OCI-M1 (cell line): ENCODE results near the gene DUS3L.

ENCODE experiments used
- DNase-seq: peaks from one replicate; lab custom pipeline; 2025; lab: John Stamatoyannopoulos, UW

Gene DUS3L, protein sequence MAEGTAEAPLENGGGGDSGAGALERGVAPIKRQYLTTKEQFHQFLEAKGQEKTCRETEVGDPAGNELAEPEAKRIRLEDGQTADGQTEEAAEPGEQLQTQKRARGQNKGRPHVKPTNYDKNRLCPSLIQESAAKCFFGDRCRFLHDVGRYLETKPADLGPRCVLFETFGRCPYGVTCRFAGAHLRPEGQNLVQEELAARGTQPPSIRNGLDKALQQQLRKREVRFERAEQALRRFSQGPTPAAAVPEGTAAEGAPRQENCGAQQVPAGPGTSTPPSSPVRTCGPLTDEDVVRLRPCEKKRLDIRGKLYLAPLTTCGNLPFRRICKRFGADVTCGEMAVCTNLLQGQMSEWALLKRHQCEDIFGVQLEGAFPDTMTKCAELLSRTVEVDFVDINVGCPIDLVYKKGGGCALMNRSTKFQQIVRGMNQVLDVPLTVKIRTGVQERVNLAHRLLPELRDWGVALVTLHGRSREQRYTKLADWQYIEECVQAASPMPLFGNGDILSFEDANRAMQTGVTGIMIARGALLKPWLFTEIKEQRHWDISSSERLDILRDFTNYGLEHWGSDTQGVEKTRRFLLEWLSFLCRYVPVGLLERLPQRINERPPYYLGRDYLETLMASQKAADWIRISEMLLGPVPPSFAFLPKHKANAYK

DNA sequence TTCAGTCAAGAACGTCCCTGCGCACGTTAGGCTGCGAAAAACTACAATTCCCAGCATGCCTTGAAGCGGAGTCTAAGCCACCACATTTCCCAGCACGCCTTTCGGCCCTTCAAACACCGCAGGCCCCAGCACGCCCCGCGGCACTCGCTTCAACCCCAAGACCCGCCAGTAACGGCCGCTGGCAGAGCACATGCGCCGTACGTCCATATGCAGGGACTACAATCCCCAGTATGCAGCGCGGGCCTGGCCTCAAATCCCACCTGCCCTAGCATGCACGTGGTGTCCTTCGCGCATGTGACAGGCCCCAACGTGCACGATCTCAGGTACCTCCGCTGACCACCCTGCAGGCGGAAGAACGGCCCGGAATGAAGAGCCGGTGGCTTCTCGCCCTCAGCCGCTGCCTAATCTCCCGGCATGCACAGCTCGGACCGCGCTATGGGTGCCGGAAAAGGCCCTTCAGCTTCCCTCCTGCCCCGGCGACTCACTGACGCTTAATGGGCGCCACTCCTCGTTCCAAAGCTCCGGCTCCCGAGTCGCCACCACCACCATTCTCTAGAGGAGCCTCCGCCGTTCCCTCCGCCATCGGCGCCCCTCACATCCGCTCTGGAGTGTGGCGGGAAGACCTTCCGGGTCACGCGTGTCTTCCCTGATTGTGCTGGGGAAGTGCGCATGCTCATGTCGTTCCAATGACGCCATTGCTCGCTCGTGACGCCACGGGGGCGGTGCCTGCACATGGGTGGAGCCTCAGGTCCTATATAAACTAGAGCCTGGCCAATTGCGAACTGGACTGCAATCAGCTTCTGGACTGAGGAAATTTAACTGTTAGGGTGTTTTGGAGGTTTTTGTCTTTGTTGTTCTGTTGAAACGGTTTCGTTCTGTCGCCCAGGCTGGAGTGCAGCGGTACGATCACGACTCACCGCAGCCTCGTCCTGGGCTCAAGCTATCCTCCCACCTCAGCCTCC is at the start of gene DUS3L:
DUS3L (minus strand) TSS at position 605 of the 962 bp plus-strand sequence; CDS start at position 583, 22 bp downstream.
- peak; percentile 96 for DNase-seq

GRCh38 chr19:5839065-5840017 is 48.4 kb upstream of the DUS3L start, which contains the start of gene FUT6:
FUT6 (minus strand) TSS chr19:5839702; CDS start chr19:5832567, 7,135 bp downstream.
- DNase-seq = no peak

DNA sequence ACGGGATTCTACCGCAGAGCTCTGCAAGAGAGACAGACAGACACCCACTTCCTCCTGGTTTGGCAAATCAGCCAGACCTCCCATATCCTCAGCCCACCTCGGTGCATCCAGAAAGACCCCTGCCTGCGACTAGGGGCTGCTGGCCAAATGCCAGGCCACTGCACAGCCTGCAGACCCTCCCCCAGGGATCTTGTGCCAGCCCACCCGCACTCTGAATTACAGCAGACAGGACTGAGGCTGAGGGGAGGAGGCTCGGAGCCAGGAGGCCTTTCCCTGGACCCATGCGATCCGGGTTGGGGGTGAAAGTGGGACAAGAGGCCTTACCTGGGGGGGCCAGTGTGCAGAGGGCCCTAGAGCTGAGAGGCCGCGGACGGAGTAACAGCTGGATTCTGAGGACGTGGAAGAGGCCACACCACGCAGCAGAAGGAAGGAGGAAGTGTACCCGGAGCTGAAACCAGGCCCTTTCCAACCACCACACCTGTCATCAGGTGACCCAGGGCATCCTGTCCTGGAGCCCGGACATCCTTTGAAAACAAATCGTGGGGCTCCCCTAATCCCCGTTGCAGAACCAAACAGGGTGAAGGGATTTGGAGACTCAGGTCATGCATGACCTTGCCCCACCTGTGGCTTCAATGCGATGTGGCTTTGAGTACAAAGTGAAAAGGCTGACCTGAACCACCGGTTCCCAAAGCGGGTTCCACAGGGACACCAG is 47.5 kb upstream of the DUS3L start:
- DNase-seq = no peak

GRCh38 chr19:5837761-5838352 is 46.9 kb upstream of the DUS3L start:
- no peak for DNase-seq

GRCh38 chr19:5832527-5833216 is 41.7 kb upstream of the DUS3L start:
- DNase-seq = no peak

- no peak for DNase-seq
These were observed 41.1 kb upstream of the DUS3L start for GRCh38 chr19:5832061-5832460.

DNA sequence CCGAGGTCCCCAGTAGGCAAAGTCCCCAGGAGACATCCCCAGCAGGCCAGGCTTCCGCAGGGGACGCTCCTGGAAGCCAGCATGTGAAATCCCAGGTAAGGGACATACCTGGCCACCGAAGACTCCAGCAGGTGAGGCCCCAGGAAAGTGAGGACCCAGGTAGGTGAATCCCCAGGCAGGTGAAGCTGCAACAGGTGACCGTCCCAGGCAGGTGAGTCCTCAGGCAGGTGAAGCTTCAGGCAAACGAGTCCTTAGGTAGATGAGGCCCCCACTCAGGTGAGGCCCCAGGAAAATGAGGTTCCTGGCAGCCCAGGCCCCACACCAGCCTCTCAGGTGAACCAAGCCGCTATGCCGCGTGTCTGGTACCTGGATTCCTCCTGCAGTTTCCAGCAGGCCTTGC is 40.2 kb upstream of the DUS3L start:
- no peak for DNase-seq

- DNase-seq = no peak
These were observed 38.8 kb upstream of the DUS3L start for GRCh38 chr19:5829567-5830310.

DNA sequence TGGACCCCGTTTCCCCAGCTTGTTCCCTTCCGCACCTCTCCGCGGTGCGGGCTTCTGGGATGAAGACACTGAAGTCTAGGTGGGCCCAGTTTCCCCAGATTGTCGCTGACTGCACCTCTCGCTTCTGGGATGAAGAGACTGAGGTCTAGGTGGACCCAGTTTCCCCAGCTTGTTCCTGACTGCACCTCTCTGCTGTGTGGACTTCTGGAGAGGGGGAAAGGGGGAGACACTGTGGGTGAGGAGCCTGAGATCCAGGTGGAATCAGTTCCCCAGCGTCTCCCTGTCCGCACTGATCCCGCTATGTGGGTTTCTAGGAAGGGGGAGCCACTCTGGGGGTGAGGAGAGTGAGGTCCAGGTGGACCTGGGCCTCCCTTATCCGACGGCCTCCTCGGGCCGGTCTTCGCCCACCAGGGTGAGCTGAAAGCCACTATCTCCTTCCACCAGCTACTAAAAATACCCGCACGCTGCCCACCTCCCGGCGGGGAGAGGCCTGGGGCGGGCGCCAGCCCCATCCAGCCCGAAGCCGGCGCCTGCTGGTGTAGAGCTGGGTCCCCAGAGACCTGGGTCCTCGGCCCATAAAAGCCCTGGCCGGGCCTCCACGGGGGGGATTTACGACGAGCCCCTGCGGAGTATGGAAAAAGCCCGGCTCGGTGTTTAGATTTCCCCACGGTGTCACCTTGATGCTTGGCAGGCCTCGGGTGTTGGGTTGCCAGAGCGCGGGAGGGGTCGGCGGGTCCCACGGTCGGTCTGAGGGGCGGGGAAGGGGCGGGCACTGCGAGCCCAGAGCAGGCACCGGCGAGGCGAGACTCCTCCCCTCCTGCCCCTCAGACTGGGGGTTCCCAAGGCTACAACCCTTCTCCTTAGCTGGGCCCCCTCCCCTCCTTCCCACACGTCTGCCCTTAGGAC is 38.0 kb upstream of the DUS3L start:
- DNase-seq = peak; percentile 22

DNA sequence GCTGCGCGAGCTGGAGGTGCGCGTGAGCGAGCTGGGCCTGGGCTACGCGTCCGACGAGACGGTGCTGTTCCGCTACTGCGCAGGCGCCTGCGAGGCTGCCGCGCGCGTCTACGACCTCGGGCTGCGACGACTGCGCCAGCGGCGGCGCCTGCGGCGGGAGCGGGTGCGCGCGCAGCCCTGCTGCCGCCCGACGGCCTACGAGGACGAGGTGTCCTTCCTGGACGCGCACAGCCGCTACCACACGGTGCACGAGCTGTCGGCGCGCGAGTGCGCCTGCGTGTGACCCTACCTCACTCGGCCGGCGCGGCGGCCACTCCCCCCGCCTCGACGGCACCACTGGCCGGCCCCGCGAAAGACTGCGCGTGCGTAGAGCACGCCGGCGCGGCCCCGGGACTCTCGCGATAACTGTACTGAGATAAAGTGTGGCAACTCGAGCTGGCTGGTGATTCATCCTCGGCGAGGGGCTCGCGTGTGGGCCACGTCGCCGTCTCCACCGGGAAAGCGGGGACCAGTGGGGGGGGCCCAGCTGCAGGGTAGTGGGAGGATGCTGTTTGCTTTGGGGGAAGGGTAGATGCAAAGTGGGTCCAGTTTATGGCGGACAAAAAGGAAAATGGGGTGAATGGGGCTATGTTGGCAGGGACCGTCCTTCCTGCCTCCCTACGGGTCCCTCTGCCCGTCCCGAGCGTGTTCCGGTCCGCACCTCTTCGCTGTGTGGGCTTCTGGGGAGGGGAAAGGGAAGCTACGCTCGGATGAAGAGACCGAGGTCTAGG is 37.1 kb upstream of the DUS3L start:
- peak; percentile 94 for DNase-seq

GRCh38 chr19:5827342-5827890 is 36.5 kb upstream of the DUS3L start:
- DNase-seq = no peak

GRCh38 chr19:5826531-5827341 is 35.8 kb upstream of the DUS3L start:
- peak; percentile 63 for DNase-seq

GRCh38 chr19:5825178-5825577 is 34.2 kb upstream of the DUS3L start:
- no peak for DNase-seq

GRCh38 chr19:5824751-5825150 is 33.8 kb upstream of the DUS3L start:
- no peak for DNase-seq

GRCh38 chr19:5823579-5824281 is 32.8 kb upstream of the DUS3L start:
- DNase-seq = peak; percentile 10
